ENCODE measurements around the gene AADACL2. TPM values are rescaled to one million over a fixed set of nuclear protein-coding genes. Genes with fewer than 3 reads are reported as not detected.

The AADACL2 gene
- total RNA-seq, 6 experiments from 2014 or later: not detected

DNA sequence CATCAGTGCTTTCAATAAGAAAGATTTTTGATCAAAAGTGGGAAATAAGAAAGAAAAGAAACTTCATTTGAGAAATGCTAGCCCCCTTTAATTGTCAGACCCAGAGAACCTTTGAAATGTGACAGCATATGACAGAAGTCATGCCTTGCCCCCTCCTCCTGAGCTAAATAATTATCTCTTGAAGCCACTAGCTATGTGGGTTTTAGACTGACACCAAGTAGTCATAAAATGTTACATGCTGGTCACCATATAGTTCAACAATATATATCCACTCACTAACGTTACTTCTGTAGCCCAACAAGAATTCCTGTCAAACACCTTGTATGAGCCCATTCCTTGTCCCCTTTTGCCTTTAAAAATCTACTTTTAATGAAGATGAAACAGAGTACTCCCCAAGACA, 43.1 kb upstream of the AADACL2 start:
- H3K9me3 Mint-ChIP-seq: no peaks in the 10 kb centered on the region
- H3K27ac Mint-ChIP-seq: no peak overlapping the region
- H3K27me3 Mint-ChIP-seq (ENCODE audit: insufficient read depth): peaks cover 3% of the 10 kb centered on the region; the same call in 1 of the 2 replicates
- no peak for DNase-seq
- no peak overlapping the region for H3K4me3 Mint-ChIP-seq
- TF ChIP-seq, protein P1, sequence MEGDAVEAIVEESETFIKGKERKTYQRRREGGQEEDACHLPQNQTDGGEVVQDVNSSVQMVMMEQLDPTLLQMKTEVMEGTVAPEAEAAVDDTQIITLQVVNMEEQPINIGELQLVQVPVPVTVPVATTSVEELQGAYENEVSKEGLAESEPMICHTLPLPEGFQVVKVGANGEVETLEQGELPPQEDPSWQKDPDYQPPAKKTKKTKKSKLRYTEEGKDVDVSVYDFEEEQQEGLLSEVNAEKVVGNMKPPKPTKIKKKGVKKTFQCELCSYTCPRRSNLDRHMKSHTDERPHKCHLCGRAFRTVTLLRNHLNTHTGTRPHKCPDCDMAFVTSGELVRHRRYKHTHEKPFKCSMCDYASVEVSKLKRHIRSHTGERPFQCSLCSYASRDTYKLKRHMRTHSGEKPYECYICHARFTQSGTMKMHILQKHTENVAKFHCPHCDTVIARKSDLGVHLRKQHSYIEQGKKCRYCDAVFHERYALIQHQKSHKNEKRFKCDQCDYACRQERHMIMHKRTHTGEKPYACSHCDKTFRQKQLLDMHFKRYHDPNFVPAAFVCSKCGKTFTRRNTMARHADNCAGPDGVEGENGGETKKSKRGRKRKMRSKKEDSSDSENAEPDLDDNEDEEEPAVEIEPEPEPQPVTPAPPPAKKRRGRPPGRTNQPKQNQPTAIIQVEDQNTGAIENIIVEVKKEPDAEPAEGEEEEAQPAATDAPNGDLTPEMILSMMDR (IDR thresholded peaks at IDR 0.05): no peak
- no peaks in the 10 kb centered on the region for H3K4me1 Mint-ChIP-seq (ENCODE audit: low read depth)
- H3K36me3 Mint-ChIP-seq (ENCODE audit: low read depth): no peaks in the 10 kb centered on the region

DNA sequence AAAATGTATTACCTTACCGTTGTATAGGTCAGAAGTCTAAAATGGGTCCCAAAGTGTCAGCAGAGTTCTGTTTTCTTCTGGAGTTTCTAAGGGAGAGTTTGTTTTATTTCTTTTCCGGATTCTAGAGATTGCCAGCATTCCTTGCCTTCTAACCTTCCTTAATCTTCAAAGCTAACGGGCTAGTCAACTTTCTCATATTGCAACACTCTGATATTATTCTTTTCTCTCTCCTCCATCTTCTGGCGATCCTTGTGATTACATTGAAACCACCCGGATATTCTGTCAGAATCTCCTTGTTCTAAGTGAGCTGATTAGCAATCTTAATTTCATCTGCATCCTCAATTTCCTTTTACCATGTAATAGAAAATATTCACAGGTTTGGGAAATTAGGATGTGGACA, 36.2 kb upstream of the AADACL2 start:
- Mint-ChIP-seq H3K27ac (no peak overlapping the region), H3K9me3 (no peaks in the 10 kb centered on the region), H3K27me3 (ENCODE audit: insufficient read depth) (peaks cover 6% of the 10 kb centered on the region; the same call in 1 of the 2 replicates), H3K36me3 (ENCODE audit: low read depth) (no peaks in the 10 kb centered on the region), H3K4me1 (ENCODE audit: low read depth) (no peaks in the 10 kb centered on the region), H3K4me3 (no peak overlapping the region)
- TF ChIP-seq, protein P1 (IDR thresholded peaks at IDR 0.05): no peak
- no peak for DNase-seq

DNA sequence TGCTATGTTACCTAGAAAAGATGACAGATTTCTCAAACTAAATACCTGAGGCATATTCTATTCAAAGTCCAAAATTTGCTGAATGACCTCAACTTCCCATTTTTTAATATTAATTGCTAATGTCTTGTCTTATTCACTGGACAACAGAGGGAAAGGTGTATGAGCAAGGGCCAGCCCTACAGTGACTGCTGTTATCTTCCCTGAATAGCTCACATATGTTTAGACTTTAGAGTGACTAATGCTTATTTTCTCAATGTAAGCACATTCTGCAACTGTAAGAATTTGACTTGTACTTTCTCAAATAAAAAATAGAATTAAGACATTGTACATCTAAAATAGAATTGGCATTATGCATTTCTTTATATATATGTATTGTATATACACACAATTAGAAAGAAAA, 26.5 kb upstream of the AADACL2 start:
- H3K27ac Mint-ChIP-seq: no peak overlapping the region
- H3K4me1 Mint-ChIP-seq (ENCODE audit: low read depth): no peaks in the 10 kb centered on the region
- TF ChIP-seq, protein P1 (IDR thresholded peaks at IDR 0.05): no peak
- H3K9me3 Mint-ChIP-seq: peaks cover 5% of the 10 kb centered on the region
- DNase-seq: no peak
- H3K4me3 Mint-ChIP-seq: no peak overlapping the region
- H3K36me3 Mint-ChIP-seq (ENCODE audit: low read depth): no peaks in the 10 kb centered on the region
- H3K27me3 Mint-ChIP-seq (ENCODE audit: insufficient read depth): peaks cover 8% of the 10 kb centered on the region

DNA sequence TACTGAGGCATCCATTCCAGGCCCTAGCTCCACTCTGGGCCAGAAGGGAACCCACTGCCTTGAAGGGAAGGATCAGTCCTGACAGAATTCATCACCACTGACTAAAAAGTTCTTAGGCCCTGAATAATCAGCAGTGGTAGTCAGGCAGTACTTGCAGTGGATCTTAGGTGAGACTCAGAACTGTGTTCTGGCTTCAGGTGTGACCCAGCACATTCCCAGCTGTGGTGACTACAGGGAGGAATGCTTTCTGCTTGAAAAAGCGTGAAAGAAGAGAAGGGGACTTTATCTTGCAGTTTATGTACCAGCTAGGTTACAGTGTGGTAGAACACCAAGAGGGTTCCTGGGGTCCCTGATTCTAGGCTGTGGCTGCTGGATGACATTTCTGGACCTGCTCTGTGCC, 24.9 kb upstream of the AADACL2 start:
- DNase-seq: no peak
- Mint-ChIP-seq H3K9me3 (peaks cover 5% of the 10 kb centered on the region), H3K4me3 (no peak overlapping the region)

DNA sequence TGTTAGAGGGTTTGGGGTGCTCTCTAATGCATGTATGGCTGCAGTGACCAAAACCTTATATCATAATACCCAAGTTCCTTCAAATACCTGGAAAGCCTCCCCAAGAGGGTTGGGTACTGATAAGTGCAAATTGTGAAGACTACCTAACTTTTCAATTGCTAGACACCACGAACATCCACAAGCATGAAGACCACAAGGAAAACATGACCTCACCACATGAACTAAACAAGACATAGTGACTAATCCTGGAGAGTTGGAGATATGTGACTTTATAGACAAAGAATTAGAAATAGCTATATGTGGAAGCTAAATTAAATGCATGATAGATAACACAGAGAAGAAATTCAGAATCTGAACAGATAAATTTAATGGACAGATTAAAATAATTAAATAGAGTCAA, 23.9 kb upstream of the AADACL2 start:
- no peaks in the 10 kb centered on the region for H3K4me1 Mint-ChIP-seq (ENCODE audit: low read depth)
- no peak overlapping the region for H3K27ac Mint-ChIP-seq
- no peaks in the 10 kb centered on the region for H3K36me3 Mint-ChIP-seq (ENCODE audit: low read depth)
- no peak overlapping the region for H3K4me3 Mint-ChIP-seq
- TF ChIP-seq, protein P1 (IDR thresholded peaks at IDR 0.05): no peak
- H3K9me3 Mint-ChIP-seq: peaks cover 5% of the 10 kb centered on the region
- peaks cover 6% of the 10 kb centered on the region for H3K27me3 Mint-ChIP-seq (ENCODE audit: insufficient read depth)
- DNase-seq: no peak

More for the DNA sequence above, 24.9 kb upstream of the AADACL2 start:
- peaks cover 7% of the 10 kb centered on the region for H3K27me3 Mint-ChIP-seq (ENCODE audit: insufficient read depth)
- H3K27ac Mint-ChIP-seq: no peak overlapping the region
- no peaks in the 10 kb centered on the region for H3K4me1 Mint-ChIP-seq (ENCODE audit: low read depth)
- H3K36me3 Mint-ChIP-seq (ENCODE audit: low read depth): no peaks in the 10 kb centered on the region
- TF ChIP-seq, protein P1 (IDR thresholded peaks at IDR 0.05): no peak

DNA sequence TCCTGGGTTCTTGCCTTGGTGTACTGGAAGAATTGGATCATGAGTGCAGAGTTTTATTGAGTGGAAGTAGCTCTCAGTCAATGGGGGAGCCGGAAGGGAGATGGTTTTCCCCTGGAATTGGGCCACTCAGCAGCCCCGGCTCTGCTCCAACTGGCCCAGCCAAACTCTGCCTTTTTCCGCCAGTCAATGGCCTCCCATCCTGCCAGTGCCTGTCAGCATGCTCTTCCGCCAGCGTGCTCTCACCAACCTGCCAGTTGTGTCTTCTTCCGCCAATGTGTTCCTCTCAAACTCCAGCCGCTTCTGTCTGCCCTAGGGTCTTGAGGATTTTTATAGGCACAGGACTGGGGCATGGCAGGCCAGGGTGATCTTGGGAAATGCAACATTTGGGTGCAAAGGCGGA, 12.4 kb upstream of the AADACL2 start:
- no peak for DNase-seq
- Mint-ChIP-seq H3K4me3 (no peak overlapping the region), H3K9me3 (no peaks in the 10 kb centered on the region), H3K27me3 (ENCODE audit: insufficient read depth) (peaks cover 4% of the 10 kb centered on the region; the same call in 1 of the 2 replicates), H3K4me1 (ENCODE audit: low read depth) (no peaks in the 10 kb centered on the region), H3K36me3 (ENCODE audit: low read depth) (no peaks in the 10 kb centered on the region), H3K27ac (no peak overlapping the region)
- TF ChIP-seq, protein P1 (IDR thresholded peaks at IDR 0.05): no peak
